GM18861 (cell line): ENCODE results near the gene GDF10.

Experiments used
- ATAC-seq: cut with Tn5 transposase; IDR thresholded peaks from one replicate; pipeline ENCODE4 v1.9.1; 2021; ENCODE audit not compliant: unreplicated experiment

Gene GDF10

DNA sequence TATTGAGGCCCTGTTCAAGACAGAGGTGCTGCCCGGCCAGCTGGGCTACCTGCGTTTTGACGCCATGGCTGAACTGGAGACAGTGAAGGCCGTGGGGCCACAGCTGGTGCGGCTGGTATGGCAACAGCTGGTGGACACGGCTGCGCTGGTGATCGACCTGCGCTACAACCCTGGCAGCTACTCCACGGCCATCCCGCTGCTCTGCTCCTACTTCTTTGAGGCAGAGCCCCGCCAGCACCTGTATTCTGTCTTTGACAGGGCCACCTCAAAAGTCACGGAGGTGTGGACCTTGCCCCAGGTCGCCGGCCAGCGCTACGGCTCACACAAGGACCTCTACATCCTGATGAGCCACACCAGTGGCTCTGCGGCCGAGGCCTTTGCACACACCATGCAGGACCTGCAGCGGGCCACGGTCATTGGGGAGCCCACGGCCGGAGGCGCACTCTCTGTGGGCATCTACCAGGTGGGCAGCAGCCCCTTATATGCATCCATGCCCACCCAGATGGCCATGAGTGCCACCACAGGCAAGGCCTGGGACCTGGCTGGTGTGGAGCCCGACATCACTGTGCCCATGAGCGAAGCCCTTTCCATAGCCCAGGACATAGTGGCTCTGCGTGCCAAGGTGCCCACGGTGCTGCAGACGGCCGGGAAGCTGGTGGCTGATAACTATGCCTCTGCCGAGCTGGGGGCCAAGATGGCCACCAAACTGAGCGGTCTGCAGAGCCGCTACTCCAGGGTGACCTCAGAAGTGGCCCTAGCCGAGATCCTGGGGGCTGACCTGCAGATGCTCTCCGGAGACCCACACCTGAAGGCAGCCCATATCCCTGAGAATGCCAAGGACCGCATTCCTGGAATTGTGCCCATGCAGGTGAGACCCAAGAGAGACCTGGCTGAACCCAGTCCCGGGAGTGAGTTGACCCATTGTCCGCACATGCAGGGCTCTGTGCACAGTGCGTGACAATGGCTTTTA is 51.0 kb downstream of the GDF10 start:
- no peak for ATAC-seq

DNA sequence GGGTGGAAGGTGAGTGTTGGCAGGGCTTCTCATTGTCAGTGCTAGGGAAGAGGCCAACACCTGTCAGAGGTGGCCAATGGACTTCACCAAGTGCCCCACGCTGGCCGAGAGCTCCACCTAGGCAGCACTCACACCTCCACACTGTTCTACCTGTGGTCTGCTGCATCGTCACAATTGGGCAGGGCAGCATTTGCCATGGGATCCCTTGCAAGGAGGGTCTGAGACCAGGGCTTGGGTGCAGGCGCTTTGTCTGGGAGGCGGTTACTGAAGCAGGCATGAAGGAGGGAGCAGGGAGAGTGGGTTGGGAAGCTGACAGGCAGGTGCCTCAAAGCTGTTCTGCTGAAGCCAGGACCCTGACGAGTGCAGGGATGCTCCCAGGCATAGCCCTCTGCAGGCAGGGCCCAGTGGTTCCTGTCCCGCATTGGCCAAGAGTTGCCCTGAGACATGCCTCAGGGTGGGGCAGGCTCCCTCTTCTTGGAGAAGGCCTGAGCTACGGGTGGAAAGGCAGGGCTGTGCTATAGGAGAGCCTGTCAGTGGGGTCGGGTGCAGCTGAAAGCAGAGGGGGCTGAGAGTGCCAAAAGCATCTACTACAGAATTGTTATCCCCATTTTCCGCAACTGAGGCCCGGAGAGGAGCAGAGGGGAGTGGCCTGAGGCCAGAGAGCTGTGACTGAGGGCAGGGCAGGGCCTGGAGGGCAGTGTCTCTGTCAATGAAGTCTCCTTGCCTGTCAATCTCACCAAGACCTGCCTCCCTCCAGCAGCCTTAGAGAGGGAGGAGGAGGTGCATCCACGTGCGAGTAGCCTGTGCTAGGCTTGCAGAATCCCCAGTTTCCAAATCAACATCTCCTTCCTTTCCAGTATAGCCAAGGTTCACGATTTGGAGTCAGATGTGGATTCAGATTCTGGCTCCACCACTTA is 52.2 kb downstream of the GDF10 start:
- no peak for ATAC-seq

DNA sequence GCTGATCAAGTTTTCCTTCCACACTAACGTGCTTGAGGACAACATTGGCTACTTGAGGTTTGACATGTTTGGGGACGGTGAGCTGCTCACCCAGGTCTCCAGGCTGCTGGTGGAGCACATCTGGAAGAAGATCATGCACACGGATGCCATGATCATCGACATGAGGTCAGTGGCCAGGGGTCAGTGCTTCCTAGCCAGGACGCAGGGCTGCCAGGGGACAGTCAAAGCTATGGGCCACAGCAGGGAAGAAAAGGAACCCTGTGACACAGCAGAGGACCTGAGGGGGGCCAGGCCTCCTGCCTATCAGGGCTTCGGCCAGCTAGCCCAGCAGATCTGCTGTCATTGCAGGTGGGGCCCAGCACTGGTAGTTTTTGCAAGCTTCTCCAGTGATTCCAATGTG is 53.4 kb downstream of the GDF10 start:
- no peak for ATAC-seq

DNA sequence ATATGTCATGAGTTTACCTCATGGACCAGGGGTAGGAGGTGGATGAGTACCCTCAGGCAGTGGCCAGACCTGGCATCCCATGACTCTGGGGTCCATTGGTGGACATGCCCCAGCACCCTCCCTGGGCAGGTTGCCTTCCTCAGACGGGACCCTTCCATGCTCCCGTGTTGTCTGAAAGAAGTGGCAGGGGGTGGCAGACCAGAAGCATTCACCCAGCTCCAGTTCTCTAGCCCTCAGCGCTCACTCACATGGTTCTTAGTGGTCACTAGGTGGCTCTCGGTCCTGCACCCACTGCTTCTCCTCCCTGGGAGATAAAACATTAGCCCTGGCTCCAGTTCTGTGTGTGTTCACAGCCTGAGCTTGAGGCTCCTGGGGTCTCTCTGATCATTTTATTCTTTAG is 54.2 kb downstream of the GDF10 start:
- ATAC-seq, result no peak

DNA sequence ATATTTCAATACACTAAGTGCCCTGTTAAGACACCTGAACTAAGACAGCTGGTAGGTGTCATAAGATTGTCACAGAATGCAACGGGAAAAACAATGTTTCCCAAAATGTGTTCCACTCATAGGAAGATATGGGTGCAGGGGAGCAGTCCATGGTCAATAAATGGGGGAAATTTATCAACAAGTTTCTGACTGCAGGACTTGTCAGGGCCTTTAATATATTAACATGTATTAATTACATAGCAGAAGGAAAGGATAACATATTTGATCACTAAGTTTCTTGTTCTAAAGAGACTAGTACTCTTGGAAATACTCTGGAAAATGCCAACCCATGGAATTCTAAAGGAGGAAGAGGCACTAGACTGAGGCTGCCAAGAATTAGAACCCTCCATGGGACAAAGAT is 54.9 kb downstream of the GDF10 start:
- ATAC-seq, result no peak

DNA sequence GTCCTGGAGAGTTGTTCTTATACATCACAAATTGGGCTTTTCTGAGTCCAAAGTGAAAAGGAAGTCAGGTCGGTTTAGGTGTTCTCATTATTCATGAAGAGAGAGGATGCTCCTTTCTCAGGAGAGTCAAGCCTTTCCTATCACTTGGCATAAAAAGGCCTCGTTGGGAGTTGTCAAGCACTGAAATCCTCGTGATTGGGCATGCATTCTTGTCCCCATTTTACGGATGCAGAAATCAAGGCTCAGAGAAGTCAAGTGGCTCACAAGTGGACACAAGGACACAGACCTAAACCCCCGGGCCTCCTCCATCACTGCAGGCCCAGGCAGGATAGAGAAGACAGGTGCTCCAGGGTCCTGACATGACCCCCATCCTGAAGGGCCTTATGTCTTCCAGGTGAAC is 56.7 kb downstream of the GDF10 start:
- ATAC-seq, result no peak

DNA sequence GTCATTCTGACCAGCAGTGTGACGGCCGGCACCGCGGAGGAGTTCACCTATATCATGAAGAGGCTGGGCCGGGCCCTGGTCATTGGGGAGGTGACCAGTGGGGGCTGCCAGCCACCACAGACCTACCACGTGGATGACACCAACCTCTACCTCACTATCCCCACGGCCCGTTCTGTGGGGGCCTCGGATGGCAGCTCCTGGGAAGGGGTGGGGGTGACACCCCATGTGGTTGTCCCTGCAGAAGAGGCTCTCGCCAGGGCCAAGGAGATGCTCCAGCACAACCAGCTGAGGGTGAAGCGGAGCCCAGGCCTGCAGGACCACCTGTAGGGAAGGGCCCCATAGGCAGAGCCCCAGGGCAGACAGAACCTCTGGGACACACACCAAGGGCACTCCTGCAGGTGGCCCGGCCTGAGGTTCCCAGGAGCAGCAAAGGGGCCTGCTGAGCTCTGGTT is 57.2 kb downstream of the GDF10 start:
- ATAC-seq, result no peak

DNA sequence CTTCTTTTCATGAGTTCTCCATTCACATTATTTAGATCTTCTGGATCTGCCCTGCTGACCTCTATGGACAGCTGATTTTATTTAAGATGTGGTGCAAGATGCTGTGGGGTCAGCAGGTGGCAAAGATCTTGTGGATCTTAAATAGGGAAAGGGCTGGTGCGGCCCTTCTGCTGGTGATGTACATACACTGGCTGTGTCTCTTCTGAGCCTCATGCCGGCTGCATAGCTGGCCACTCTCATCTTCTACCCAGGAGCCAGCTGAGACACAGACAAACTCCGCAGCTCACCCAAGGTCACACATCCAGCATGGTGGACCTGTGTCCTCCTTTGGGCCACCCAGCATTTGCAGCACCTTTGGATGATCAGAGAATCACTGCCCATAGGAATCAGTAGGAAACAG is 57.9 kb downstream of the GDF10 start:
- no peak for ATAC-seq

DNA sequence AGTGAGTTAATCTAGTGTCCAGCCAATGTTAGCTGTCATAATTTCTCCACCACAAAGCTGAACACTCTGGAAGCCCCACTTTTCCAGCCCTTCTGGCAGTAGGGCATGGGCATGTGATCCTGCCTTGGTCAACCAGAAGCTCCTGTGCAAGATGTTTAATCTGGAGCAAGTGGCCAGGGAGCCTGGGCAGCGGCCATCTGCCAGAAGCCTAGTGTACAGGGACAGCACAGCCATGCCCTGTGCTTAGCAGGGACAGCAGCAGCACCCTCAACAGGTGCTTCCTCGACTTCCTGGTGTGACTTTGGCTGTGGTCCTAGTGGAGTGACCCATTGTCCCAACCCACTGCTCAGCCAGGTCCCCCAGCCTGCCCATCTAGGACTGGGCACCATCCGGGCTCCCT is 58.5 kb downstream of the GDF10 start:
- no peak for ATAC-seq

DNA sequence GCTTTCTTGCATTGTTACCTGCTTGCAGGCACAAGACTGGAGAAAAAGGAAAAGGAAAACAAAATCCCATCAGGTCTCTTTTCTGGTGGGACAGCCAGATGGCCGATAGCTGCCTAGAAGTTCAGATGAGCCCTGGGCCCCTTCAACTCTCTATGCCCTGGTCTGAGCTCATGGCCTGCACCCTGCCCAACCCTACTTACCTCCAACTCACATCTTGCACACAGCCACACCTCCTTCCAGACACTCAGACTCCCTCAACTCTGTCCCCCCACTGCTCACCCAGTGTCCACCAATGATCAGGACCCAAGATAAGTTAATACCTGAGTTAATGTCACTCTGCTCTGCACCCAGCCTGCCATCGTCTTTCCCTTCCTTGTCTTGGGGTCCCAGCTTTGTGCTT is 59.1 kb downstream of the GDF10 start:
- ATAC-seq, result no peak

DNA sequence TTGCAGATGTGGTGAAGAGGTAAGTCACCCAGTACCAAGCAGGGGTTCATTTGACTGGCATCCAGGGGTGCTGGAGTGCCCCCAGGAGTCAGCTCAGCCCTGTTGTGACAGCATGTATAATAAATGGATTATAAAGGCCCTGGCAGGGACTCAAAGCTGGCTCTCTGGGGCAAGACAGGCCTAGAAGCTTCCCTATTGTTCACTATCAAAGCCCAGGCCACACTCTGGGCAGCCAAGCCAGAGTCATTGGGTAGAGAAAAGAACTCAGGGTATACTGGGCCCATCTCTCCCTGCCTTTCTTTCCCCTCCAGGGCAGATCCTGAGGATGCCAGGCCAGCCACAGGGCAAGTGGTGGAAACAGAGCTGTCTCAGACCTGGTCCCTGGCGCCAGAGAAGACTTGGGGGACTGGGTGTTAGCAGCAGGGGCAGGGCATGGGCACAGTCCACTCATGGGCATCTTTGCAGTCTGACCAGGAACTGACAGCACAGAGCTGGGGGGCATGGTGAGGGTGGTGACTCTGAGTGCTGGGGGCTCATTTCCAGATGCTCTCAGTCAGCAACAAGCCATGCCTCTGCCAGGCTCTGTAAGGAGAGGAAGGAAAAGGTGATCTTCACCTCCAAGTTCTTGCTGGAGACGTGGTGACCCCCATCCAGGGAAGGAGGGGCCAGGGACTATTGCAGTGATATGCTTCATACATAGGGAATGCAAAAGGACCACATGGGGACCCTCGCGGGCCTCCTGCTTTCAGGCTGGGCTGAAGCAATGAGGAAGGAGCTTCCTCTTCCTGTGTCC is 59.8 kb downstream of the GDF10 start:
- no peak for ATAC-seq

DNA sequence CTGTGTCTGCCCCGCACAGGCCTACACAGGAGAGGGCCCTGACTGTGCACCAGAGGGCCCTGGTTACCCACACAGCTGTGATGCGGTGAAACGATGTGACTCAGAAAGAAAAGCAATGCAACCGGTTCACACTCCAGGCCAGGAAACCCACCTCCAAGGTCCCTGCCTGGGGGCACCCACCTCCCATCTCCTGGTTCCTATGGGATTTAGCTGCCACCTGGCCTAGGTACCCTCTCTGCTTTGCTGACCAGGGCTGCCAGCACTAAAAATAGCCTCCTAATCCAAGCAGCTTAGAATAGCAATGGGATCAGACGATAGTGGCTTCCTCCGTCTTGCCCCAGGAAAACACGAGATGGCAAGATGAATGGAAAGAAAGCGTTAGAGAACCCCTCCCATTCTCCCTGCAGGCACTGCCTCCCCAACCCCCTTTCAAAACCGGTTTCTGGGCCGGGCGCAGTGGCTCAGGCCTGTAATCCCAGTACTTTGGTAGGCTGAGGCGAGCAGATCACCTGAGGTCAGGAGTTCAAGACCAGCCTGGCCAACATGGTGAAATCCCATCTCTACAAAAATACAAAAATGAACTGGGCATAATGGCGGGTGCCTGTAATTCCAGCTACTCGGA is 60.5 kb downstream of the GDF10 start:
- ATAC-seq, result no peak

DNA sequence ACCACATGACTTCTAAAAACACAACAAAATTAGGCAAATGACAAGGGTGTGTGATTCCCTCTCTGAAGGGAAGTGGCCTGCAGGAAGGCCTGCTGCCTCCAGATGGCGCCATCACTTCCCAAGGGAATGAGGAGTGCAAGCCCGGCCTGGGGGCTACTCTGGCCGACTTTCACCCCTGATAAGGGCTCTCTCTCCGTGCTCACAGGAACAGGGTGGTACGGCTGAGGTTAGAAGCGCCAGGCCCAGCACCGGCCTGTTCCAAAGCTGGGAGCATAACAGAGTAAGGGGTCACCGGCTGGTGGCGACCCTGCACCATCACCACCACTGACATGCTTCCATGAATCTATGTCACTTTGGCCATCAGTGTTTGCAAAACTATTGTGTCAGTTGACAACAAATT is 61.3 kb downstream of the GDF10 start:
- ATAC-seq, result no peak

DNA sequence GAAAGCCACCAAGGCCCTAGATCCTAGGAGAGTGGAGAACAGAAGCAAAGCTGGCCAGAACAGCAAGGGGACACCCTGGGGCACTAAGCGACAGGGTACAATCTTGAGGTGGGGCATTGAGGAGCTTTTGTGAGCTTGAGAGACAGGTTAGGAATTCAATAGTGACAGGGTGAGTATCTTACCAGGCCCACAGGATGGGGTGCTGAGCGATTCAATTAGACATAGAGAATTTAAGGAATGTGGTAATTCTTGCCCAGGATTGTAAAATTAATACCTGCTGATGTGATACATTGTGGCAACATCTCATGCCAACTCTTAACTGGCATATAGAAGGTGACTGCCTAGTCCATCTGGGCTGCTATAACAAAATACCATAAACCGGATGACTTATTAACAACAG is 62.2 kb downstream of the GDF10 start:
- no peak for ATAC-seq
